Tibial nerve (tissue), 4 donors: ENCODE measurements around the gene EXPH5.

Experiments
- EP300 ChIP-seq, 2 donors: sonication (generic); formaldehyde crosslinking; IDR thresholded peaks; one replicate each; pipeline ENCODE4 v1.6.1; 2017; ENCODE audit warnings: antibody characterized with exemption in 2 of 2, mild to moderate bottlenecking in 1 of 2
- POLR2A ChIP-seq, 2 donors: fragments of 450-650 bp; IDR thresholded peaks; one replicate each; pipeline ENCODE4 v1.6.1; 2017; ENCODE audit warnings: antibody characterized with exemption in 2 of 2, mild to moderate bottlenecking in 2 of 2, moderate library complexity in 2 of 2
- TF ChIP-seq, protein P1 (sequence below), 5 experiments: fragments of 200-600 bp in 3 of 5; fragments of 450-650 bp in 2 of 5; sonication (generic) in 3 of 5; IDR thresholded peaks; one replicate each; pipeline ENCODE4 v1.5.1; 2016 to 2019; ENCODE audit warnings: antibody characterized with exemption in 5 of 5, mild to moderate bottlenecking in 3 of 5, moderate library complexity in 2 of 5

DNA sequence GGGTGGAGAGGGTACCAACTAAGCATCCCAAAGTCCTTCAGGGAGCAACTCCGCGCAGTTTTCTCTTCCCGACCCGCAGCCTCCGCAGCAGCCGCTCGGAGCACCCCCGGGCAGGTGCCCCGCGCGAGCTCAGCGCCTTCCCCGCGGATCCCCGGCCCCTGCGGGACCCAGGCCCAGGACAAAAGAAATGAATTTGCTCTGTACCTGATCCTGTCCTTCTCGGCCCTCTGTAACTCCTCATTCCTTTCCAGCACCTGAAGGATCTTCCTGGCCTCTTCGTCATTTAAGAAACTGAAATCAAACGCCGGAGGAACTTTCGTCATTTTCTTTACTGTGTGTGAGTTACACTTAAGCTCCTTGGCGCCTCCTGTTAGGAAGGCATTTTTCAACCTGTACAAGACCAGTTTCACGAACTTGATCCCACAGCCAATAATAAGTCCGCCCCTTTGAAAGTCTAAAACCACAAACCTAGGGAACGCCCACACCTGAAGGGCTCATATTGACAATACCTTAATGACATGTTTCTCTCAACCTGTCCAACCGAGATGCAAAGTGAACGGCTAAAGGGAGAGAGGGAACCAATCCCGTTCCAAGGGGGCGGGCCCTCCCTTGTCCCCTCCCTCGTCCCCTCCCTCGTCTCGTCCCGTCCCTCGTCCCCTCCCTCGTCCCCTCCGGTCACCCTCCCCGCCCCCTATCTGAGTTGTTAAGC lies at the start of gene EXPH5:
- TF ChIP-seq POLR2A (IDR thresholded peaks at IDR 0.05) (peak in 1 of 2 donors; percentile 58), EP300 (IDR thresholded peaks at IDR 0.05) (peak in 1 of 2 donors; percentile 73)
- TF ChIP-seq, protein P1, sequence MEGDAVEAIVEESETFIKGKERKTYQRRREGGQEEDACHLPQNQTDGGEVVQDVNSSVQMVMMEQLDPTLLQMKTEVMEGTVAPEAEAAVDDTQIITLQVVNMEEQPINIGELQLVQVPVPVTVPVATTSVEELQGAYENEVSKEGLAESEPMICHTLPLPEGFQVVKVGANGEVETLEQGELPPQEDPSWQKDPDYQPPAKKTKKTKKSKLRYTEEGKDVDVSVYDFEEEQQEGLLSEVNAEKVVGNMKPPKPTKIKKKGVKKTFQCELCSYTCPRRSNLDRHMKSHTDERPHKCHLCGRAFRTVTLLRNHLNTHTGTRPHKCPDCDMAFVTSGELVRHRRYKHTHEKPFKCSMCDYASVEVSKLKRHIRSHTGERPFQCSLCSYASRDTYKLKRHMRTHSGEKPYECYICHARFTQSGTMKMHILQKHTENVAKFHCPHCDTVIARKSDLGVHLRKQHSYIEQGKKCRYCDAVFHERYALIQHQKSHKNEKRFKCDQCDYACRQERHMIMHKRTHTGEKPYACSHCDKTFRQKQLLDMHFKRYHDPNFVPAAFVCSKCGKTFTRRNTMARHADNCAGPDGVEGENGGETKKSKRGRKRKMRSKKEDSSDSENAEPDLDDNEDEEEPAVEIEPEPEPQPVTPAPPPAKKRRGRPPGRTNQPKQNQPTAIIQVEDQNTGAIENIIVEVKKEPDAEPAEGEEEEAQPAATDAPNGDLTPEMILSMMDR (IDR thresholded peaks at IDR 0.05): no peak
